ENCODE measurements around the gene UBE2G1.

Gene UBE2G1

GRCh38 chr17:4247971-4248388, 118.5 kb downstream of the UBE2G1 start:
- DNase-seq, result no peak

- no peak for DNase-seq
Observed at GRCh38 chr17:4247361-4247970, 119.0 kb downstream of the UBE2G1 start.

- DNase-seq, result no peak
Observed at GRCh38 chr17:4246674-4247073, 119.8 kb downstream of the UBE2G1 start.

- no peak for DNase-seq
Observed at GRCh38 chr17:4241535-4241934, 124.9 kb downstream of the UBE2G1 start.

DNA sequence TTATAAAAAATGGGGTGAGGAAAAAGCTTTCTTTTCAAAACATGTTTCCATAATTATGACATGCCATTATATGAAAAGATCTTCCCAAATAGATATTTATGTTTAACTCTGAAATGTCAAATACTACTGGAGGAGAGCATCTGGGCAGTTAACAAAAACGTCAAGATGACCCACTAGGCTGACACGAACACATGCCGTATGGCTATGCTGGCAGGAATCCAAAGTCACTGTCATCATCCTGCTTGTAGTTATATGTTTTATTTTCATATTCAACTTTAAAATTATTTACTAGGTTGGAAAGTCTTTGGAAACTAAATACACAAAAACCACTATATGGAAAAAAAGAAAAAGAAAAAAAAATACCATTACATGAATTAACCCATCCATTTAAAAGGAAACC, 130.0 kb downstream of the UBE2G1 start:
- no peak for DNase-seq

DNA sequence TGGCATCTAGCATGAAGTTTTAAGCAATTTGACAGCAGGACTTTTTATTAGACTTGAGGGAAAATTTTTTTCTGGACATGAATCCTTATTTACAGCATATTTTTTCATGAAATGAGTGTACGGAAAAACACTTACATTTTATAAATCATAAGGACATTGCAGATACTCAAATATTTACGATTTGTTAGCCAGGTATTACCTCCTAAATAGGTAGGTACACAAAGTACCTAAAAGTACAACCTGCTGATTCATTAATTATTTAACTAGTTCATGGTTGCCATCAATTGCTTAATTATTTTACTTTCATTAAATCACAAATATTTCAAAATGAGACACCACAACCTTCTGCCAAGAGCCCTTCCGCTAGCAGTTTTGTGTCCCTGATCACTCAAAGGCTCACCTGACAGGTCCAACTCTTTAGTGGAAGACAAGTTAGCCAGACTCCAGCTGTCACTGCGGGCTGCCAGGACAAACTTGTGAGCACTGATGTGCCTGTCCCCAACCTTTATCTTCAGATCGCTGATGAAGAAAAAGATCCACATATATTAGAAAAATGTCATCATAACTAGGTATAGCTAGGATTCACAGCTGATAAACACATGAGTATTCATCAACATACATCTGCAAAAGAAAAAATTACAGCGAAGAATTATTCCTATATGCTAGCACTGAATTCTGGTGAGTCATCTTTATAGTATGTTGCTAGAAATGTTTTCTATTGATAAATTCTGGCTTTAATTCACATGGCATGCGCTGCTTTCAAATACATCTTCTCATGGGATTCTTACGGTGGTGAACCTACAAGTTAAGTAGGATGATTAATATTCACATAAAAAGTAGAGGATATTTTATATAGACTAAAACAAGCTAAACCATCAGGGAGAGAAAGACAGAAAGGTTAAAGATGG, 130.8 kb downstream of the UBE2G1 start:
- no peak for DNase-seq

DNA sequence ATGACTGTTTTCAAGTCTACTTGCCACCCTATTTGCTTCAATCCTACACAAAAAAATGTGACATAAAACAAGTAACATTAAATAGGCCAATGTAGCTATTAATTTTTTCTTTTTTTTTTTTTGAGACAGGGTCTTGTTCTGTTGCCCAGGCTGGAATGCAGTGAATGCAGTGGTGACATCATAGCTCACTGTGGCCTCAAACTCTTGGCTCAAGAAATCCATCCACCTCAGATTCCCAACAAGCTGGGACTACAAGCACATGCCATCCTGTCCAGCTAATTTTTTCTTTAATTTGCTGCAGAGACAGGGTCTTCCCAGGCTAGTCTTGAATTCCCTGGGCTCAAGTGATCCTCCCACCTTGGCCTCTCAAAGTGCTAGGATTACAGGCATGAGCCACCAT, 132.1 kb downstream of the UBE2G1 start:
- DNase-seq, result no peak

DNA sequence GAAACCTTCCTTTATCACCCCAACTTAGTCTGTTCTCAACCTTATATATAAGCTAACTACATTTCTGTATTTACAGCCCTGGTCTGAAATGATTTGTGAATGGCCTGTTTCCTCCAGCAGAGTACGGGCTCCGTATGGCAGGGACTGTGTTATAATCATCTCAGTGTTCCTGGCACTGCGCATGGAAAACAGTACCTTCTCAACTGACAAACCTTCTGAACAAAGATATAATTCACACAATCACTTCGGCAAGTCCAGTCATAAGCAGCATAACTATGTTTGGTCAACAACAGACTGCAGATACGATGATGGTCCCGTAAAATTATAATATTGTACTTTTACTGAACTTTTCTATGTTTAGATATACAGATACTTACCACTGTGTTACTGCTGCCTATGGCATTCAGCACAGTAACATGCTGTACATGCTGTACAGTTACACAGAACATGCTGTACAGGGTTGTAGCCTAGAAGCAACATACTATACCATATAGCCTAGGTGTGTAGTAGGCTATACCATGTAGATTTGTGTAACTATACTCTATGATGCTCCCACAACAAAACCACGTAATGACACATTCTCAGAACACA, 132.7 kb downstream of the UBE2G1 start:
- no peak for DNase-seq

DNA sequence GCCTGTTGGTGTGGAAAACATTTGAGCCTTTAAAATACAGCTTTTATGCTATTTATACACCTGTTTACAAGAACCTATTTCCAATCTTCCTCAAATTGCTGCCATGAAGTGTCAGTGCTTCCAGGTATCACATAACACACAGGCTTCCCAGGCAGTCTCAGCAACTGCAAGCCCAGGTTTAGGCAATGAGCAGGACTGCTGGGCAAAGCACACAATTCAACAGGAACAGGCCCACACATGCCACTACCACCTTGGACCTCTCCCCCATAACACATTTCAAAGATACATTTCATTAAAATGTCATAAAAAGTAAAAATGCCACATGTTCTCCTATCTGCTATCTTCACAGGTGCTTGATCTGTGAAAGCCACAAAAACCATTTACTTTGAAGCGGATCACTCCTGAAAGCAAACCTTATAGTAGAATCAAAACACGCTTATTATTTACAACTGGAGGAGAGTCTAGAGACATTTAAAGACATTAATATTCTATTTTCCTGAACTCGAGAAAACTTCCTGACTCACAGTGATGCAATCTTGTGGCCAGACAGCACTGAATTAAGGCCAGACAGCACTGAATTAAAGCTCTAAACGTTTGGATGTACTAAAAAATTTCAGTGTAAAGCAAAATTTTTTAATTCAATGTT, 134.2 kb downstream of the UBE2G1 start:
- no peak for DNase-seq

DNA sequence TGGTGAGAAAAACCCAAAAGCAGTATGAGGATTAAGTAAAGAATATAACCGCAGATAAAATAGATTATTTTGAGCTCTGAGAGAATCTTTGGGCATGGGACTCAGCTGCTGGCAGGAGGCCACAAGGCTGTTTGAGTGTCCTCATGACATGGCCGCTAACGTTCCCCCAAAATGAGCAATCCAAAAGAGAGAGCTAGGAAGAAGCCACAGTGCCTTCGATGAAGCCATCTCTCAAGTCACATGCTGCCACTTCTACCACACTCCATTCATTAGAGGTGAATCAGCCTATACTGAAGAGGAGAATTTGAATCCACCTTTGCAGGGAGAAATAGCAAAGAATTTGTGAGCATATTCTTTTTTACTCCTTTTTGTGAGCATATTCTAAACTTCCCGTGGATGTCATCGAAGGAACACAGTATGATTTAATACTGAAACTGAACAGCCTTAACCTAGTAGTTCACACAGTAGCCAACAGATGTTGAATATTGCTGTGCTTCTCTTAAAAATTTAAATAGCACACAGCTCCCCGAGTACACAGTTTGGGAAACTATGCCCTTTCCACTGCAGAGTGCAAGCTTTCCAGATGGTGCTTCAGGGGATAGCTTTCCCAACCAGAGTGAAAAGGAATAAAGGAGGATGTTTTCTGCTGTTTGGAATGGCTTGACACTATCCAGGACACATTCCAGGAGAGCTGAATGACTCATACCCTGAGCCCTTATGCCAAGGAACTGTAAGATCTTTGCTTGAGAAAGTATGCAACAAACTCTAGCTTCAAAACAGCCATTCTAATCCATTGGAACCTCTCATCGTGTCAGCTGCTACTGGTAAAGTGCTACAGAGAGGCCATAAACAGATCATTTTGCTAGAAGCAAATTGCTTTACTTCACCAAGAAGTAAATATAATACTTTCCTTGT, 136.6 kb downstream of the UBE2G1 start:
- no peak for DNase-seq

- no peak for DNase-seq
Observed at GRCh38 chr17:4221899-4222659, 144.4 kb downstream of the UBE2G1 start.

DNA sequence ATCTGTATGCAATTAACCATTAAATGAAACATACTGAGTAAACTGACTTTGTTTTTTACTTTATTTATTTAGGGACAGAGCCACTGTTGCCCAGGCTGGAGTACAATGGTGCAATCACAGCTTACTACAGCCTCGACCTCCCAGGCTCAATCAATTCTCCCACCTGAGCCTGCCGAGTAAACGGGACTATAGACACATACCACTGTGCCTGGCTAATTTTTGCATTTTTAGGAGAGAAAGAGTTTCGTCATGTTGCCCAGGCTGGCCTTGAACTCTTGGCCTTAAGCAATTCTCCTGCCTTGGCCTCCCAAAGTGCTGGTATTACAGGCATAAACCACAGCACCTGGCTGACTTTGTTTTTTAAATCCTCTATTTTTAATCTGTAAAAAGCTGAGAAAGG, 145.3 kb downstream of the UBE2G1 start:
- DNase-seq, result no peak

- DNase-seq, result no peak
Observed at GRCh38 chr17:4220655-4221054, 145.8 kb downstream of the UBE2G1 start.

Measured in right kidney (tissue), 1 donor.